Vagina (tissue), 2 donors: ENCODE results near the gene ZFAND2A.

Experiments
- CTCF ChIP-seq, 3 experiments: fragments of 450-650 bp in 2 of 3; fragments of 200-600 bp in 1 of 3; sonication (generic) in 1 of 3; IDR thresholded peaks; one replicate each; pipeline ENCODE4 v1.5.1; 2017 to 2019; ENCODE audit warnings: antibody characterized with exemption in 3 of 3, mild to moderate bottlenecking in 2 of 3, moderate library complexity in 2 of 3
- POLR2A ChIP-seq, 2 donors: fragments of 450-650 bp; IDR thresholded peaks; one replicate each; pipeline ENCODE4 v1.6.1; 2017; ENCODE audit warnings: antibody characterized with exemption in 2 of 2, mild to moderate bottlenecking in 2 of 2, moderate library complexity in 2 of 2

DNA sequence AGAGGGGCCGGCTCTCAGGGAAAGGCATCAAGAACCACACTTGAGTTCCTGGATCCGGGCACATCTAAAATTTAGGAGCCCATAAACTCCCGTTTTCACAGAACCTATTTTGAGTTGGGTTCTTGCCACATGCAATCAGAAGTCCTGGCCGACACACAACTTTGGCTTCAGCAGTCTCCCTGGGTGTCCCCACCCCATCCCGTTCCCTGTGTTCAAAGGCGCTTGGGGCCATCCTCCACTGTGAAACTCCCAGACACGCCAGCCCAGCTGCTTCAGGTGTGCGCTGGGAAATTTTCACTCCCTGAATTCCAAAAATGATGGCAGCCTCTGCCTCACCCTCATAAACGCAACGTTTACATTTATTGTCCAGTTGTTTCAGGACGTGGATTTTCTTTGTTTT is 8.4 kb upstream of the ZFAND2A start:
- no peak for TF ChIP-seq CTCF (IDR thresholded peaks at IDR 0.05)
- no peak for TF ChIP-seq POLR2A (IDR thresholded peaks at IDR 0.05)
